Medulla oblongata (tissue), 1 donor: ENCODE data around the gene FADS2.

Experiments used
- DNase-seq: peaks from one replicate; pipeline ENCODE4 v3.0.0-alpha.2; 2015; ENCODE audit errors: extremely low spot score

FADS2 gene

GRCh38 chr11:61820174-61820573 lies 7.9 kb upstream of the FADS2 start:
- no peak for DNase-seq

- peak; percentile 61 for DNase-seq
Observed at GRCh38 chr11:61826930-61827570, 1.1 kb upstream of the FADS2 start.

- no peak for DNase-seq
Observed at GRCh38 chr11:61828379-61828628, 204 bp downstream of the FADS2 start.

GRCh38 chr11:61828629-61829407 lies 718 bp downstream of the FADS2 start:
- peak; percentile 54 for DNase-seq

GRCh38 chr11:61829806-61830205 lies 1.7 kb downstream of the FADS2 start:
- DNase-seq = no peak

- no peak for DNase-seq
Observed at GRCh38 chr11:61830237-61831105, 2.4 kb downstream of the FADS2 start.

GRCh38 chr11:61832207-61832606 lies 4.1 kb downstream of the FADS2 start:
- DNase-seq = no peak

GRCh38 chr11:61832754-61833153 lies 4.7 kb downstream of the FADS2 start:
- DNase-seq = no peak

- no peak for DNase-seq
Observed at GRCh38 chr11:61833471-61833870, 5.4 kb downstream of the FADS2 start.

GRCh38 chr11:61833926-61834277 lies 5.8 kb downstream of the FADS2 start:
- no peak for DNase-seq

GRCh38 chr11:61834278-61835048 lies 6.4 kb downstream of the FADS2 start:
- peak; percentile 68 for DNase-seq

GRCh38 chr11:61836193-61836592 lies 8.1 kb downstream of the FADS2 start:
- DNase-seq = no peak

- no peak for DNase-seq
Observed at GRCh38 chr11:61837411-61838005, 9.4 kb downstream of the FADS2 start.

- DNase-seq = no peak
Observed at GRCh38 chr11:61838501-61838900, 10.4 kb downstream of the FADS2 start.

- DNase-seq = no peak
Observed at GRCh38 chr11:61838921-61839320, 10.8 kb downstream of the FADS2 start.

- DNase-seq = no peak
Observed at GRCh38 chr11:61839742-61840141, 11.6 kb downstream of the FADS2 start.

GRCh38 chr11:61840371-61840770 lies 12.3 kb downstream of the FADS2 start:
- DNase-seq = no peak

GRCh38 chr11:61841636-61842527 lies 13.8 kb downstream of the FADS2 start:
- peak; percentile 68 for DNase-seq

- DNase-seq = no peak
Observed at GRCh38 chr11:61842528-61842820, 14.4 kb downstream of the FADS2 start.

- DNase-seq = no peak
Observed at GRCh38 chr11:61844909-61845565, 16.9 kb downstream of the FADS2 start.
